Measurements from ENCODE around the gene BOLL.
"Not testable (repeated sequence)": the region's sequence is repeated elsewhere in the genome, so short reads cannot be mapped to it uniquely, and the experiment has no call there.

Gene BOLL, protein sequence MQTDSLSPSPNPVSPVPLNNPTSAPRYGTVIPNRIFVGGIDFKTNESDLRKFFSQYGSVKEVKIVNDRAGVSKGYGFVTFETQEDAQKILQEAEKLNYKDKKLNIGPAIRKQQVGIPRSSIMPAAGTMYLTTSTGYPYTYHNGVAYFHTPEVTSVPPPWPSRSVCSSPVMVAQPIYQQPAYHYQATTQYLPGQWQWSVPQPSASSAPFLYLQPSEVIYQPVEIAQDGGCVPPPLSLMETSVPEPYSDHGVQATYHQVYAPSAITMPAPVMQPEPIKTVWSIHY

DNA sequence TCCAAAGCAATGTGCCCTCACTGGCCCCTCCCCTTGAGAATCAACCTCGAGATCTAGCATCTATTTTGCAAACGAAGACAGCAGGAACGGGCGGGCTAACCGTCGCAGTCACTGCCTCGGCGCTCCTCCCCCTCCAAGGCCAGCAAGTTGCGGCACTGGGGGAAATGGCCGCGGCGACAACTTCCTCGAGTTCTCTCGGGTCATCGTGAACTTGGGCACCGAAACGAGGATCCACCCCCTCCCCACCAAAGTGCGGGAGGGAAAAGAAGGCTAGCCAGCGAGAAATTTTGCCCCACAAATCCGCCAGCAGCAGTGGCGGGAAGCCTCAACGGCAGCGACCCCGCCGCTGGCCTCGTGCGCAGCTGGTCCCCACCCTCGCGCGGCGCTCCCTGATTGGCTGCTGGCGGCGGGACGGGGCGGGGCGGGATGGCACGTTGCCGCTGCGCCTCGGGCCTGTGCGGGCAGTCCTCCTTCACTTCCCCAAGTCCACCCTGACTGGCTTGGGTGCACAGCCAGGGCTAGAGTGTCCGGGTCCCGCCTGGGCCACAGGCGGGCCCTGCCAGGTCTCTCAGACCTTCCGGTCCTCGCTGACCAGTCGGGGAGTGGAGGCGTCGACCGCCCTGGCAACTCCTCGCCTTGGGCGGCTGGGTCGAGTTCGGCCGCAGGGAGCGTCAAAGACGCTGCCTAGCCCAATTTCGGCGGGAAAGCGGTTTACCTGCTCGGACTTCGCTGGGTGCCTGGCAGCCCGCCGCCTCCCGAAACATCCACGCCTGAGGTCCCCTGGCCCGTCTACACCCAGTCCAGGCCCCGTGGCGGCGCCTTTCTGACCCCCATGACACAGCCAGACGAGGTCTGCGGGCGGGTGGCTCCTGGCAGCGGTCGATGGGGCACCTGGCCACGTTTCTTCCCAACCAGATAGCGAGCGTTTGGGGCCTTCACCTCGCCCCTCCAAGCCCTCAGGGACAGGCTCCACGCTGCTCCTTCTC lies at the start of gene BOLL:
Gene BOLL (minus strand): TSS at position 364 of the 986 bp plus-strand sequence. CDS start 3,469 bp downstream, outside the sequence.
- no peak for DNase-seq (ENCODE audit: low read depth)

DNA sequence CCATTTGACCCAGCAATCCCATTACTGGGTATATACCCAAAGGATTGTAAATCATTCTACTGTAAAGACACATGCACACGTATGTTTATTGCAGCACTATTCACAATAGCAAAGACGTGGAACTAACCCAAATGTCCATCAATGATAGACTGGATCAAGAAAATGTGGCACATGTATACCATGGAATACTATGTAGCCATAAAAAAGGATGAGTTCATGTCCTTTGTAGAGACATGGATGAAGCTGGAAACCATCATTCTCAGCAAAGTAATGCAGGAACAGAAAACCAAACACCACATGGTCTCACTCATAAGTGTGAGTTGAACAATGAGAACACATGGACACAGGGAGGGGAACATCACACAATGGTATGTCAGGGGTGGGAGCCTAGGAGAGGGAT lies 49.7 kb upstream of the BOLL start:
- not testable (repeated sequence) for DNase-seq (ENCODE audit: low read depth)

DNA sequence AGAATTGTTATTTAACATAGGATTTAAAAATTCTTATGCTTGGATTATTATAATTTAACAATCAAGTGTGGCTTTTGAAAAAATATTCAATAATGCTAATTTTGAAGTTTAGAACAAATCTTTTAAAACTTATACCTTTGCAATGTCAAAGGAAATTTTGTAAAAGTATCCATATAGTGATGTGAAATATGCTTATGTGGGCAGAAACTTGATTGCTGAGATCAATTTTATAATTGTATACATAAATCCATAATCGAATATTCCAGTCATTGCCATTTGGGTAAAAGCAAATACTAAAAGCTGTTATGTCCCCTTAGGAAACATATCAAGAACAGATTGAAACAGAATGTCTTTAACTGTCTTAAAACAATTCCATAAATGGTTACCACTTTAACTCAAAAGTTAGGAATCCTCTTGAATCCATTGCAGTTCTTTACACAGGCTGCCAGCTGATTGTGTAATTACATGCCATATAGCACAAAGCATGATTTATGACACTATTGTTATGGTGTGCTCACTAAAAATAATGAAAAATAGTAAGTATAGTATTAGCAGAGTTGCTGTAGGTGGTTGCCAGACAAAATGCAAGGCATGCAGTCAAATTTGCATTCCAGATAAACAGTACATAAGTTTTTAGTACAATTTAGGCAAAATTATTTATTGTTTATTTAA lies 43.5 kb upstream of the BOLL start:
- DNase-seq (ENCODE audit: low read depth): no peak

DNA sequence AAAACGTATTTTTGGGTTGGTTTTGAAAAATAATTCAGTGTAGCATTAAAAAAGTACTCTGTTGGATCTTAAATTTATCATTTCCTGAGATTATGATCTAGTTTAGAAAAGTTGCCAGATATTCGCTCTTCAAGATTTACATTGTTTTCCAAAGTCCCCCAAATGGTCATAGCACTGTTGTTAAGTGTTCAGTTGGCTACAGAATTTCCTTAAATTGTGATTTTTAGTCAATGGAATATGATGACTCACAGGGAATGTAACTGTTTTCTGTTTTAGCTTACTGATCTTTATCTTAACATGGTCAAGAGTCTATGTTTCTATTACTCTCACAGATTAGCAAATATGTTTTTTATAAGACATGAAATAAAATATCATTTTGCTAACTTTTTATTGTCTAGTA lies 42.5 kb upstream of the BOLL start:
- no peak for DNase-seq (ENCODE audit: low read depth)

DNA sequence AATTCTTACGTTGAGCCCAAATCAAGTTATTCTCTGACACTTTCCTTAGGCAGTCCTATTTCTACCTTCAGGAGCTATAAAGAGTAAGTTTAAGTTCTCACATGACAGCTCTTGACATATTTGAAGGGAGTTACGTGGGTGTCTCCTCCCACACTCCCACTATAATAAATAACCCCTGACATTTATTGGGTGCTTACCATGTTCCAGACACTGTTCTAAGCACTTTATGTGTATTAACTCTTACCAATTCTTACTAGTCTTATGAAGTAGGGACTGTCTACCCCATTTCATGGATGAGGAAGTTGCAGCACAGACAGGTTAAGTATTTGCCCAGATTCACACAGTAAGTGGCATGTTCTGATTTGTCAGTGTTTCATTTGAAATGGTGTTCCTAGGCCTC lies 37.2 kb upstream of the BOLL start:
- DNase-seq (ENCODE audit: low read depth): no peak

DNA sequence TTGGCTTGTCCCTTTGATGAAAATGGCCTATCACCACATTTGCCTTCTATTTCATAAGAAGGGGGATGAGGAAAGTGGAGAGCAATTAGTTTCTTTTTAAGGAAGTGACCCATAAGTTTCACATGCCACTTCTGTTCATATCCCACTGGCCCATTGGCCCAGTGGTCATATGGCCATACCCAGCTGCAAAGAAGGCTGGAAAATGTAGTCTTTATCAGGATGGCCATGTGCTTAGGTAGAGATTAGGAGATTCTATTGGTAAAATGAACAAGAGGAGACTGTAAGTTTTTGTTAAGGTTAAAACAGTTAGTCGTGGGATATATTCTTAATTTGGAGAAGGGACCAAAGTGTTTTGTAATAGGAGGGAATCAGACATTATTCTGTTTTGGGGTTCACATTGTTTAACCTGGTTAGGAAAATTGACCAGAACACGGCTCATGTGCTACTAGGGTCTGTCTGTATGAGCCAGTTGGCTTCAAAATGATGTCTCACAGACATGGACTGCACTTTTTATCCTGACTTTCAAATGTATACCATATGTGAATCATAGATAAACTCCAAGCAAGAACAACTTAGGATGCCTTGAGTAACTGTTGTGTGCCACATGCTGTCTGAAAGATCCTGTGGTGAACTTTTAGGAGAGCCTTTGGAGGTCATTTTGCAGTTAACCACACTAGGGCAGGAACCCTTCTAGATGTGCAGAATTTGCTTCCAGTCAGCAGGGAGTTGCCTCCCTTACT lies 36.6 kb upstream of the BOLL start:
- no peak for DNase-seq (ENCODE audit: low read depth)

DNA sequence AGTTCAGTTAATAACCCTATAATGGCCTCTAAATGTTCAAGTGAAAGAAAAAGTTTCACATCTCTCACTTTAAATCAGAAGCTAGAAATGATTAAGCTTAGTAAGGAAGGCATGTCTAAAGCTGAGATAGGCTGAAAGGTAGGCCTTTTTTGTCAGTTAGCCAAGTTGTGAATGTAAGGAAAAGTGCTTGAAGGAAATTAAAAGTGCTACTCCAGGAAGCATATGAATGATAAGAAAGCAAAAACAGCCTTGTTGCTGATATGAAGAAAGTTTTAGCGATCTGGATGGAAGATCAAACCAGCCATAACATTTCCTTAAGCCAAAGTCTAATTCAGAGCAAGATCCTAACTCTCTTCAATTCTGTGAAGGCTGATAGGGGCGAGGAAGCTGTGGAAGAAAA lies 29.4 kb upstream of the BOLL start:
- no peak for DNase-seq (ENCODE audit: low read depth)

DNA sequence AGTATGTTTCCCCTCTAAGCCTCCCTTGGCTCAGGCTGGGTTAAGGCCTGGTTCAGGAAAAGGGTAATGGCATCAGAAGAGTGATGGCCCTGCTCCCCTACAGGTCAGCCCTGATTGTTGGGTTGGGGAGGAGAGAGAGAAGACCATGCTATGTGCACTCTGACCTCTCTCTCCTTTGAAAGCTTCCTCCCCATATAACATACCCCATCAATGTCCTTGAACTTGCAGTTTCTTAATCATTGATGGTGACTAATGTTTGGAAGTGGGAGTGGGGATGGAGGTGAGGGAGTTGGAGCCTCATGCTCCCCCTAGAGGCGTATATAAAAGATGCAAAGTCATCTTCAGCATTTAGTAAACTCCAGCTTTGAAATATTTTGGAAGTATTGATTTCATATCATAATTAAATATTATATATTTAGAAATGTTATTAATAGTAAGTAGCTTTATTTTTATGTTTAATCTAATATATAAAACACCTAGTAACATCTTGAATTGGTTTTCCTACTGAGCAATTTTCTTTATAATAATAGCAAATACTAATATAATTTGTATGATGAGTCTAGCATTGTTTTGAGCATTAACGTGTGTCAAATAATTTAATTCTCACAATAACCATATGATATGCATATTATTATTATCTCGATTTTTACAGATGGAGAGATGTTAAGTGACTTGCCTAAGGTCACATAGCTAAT lies 28.1 kb upstream of the BOLL start:
- no peak for DNase-seq (ENCODE audit: low read depth)

DNA sequence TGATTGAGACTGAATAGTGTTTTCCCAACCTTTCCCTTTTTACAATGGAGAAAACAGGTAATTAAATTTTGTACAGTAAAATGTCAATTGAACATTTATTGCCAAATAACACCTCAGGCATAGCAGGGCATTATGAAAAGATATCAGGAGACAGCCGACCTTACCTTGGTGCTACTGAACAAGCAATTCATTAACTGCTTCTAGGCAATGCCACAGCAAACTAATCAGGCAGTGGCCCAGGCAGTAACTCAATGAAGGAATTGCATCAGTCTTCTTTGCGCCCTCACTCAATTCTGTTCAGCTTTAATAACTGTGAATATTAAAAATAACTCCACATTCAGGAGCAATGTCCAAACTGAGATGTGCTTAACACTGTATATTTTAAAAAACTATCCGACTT lies 25.4 kb upstream of the BOLL start:
- DNase-seq (ENCODE audit: low read depth): no peak

DNA sequence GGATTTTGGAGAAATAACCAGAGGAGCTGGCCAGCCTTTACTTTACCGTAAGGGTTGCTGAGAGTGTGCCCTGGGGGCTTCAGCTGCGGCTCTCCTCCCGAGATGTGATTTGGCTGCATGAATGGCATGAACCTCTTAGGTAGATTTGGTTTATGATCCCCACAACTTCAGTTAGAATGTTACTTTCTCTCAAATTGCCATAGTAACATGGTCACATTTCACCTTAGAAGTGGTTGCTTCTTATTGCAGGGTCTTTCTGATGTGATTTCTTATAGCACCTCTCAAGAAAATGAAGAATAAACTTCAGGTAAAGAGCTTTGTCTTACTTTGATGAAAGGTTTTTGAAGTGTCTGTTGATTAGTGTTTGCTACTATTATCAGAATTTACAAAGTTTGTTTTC lies 24.9 kb upstream of the BOLL start:
- DNase-seq (ENCODE audit: low read depth): no peak

DNA sequence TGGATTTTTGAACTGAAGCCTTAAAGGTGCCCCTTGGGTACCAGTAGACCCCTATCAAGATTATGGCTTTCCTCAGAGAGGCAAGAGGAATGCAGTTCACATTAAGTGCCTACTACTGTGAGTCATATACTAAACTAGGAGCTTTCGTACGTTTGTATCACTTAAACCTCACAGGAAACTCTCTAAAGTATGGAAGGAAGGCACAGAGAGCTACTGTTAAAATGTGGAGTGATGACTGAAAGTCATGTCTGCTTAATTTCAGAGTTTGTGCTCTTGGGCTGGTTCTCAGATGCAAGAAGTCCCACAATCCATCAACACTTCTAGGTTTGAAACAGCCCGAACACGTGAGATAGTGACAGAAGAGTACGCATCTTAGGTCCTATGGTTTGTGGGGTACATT lies 23.9 kb upstream of the BOLL start:
- no peak for DNase-seq (ENCODE audit: low read depth)

DNA sequence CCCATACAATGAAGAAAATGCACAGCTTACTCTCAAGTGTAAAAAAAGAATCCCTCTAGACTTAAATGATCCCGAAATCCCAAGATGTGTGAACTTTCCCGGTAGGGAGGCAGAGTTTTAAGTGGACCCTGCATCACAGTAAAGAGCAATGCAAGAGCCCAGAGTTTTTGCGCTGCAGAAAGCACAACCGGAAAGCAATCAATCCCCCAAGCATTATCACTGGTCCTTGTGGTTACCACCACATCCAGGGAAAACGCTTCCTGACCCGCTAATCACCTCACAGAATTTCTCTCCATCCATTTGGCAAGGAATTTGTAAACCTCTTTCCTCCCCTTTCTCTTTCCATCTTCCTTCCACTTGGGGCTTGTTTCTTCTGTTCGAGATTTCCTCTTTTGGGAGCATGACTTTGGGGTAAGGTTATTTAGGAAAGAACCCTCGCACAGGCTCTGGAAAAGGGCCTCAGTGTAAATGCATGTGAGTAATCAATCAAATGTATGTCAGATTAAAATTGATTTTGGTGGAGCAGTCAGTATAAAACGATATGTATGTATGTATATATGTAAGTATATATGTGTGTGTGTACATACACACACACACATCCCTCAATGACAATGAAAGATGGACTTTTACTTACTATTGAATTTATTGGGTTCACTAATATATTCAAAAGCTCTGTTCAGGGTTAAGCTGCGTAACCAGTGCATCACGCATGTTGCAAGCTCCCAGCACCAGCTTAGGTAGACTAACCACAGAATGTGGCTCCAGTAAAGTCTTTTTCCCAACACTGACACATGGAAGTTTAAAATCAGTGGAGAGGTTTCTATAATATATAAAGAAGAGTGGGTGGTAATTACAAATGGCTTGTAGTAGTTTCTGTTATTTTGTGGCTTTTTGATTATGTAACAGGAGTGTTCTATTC lies 20.9 kb upstream of the BOLL start:
- DNase-seq (ENCODE audit: low read depth): no peak

DNA sequence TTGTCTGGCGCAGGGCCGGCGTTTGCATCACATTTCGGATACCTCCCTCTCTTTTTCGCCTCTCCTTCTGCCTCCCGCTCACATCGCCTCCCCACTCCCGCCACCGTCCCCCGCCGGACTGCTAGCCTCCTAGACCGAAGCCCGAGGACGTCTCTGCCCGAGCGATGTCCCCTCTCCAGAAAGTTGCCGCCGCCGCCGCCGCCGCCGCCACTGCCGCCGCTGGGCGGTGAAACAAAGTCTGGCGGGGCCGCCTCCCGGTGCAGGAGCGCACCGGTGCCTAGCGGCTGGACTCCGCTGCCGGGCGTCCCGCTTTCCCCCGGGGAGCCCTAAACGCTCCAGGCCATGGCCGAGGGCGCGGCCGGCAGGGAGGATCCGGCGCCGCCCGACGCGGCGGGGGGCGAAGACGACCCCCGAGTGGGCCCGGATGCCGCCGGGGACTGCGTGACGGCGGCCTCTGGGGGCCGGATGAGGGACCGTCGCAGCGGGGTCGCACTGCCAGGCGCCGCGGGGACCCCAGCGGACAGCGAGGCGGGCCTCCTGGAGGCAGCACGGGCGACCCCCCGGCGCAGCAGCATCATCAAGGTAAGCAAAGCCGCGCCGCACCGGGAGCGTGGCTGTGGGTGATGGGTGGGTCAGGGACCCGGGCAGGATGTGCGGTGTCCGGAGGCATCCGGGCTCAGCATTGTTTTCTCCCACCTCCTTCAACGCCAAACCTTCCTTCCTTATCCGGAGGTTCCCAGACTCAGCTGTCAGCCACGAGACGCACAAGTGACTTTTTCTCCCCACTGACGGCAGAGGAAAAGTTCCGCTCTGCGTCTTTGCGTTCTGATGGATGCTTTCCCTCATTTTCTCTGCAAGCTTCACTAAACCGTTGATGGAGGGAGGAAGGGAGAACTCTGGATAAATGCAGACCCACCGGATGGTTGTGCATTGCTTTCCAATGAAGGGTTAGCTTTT lies 19.9 kb upstream of the BOLL start:
- no peak for DNase-seq (ENCODE audit: low read depth)

DNA sequence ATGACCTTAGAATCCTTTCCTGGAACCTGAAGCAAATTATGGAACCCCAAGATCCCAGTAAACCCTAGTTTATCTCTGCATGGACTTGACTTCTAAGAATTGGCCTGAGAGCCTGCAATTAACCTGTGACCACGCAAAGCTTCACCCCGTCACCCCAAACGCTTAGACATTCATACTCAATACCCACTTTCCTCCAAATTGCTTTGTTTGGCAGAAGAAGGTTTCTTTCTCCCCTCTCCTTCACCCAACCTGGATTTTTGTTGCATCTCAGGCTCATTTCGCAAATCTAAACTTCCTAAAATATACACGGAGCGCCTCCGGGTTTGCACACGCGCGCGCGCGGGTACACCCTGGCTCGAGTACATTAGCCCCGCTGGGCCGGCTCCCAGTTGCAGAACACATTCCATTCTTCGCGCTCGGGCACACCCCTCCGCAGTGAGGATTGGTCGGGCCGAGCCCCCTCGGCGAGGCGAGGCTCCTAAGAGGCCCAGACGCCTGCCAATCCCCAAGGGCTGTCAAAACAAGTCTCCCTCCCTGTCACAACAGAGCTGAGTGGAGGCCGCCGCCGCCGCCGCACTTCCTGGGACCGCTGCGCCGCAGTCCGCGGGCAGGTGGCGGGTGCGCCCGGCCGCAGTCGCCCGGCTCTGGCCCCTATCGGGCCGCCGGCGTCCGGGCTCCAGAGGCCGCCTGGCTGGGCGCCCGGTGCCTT lies 19.1 kb upstream of the BOLL start, which contains the start of gene PLCL1:
Gene PLCL1 (plus strand): TSS at position 545 of the 709 bp plus-strand sequence.
- DNase-seq (ENCODE audit: low read depth): peak; percentile 84

DNA sequence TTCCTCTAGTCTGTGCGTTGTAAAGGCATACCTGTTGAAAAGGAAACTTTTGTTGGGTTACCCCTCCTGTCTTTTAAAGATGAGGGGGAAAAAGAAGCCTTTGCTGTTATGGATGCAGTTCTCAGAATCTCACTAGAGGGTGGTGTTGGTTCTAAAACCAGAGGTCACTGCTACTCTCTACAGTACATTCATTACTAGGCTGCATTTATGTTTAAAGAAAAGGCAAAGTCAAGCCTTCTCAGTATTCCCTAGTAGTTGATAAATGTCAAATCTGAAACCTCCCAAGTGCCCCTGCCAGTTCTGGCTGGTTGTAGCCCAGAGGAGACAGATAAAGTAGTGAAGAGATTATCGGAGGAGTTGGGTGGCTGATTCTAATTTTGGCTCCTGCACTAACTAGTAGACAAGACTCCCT lies 17.9 kb upstream of the BOLL start:
- DNase-seq (ENCODE audit: low read depth): no peak

DNA sequence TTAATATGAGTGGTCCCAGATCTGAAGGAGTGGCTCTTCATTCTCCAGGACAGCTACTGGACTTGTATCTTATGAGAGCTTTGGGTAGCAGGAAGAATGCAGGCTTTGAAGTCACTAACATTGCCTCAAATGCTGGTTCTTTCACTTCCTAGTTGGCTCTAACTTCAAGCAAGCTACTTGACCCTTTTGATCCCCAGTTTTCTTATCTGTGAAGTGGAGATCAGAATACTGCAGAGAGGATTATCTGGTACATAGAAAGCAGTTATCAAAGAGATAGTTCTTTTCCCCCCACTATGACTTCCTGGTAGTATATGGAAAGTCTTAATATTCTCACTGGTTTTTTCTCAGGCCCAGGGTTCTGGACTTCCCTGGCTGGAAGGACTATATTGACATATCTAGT lies 15.9 kb upstream of the BOLL start:
- DNase-seq (ENCODE audit: low read depth): no peak

DNA sequence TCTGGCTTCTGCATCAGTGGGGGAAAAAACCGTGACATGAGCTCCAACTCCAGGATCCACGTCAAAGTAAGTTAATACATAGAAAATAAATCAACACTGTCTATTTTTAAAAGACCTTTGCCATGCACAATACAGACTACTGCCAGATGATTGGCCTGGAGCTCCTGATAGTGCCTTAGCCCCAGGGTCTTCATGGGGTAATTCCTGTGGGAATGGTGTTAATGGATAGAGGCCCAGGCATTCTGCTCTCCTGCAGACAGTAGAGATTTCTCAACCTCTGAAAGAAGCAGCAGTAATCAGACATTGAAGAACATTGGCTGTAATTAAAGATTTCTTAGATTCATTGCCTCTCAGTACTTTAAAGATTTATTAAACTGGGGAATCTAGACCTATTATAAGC lies 15.0 kb upstream of the BOLL start:
- DNase-seq (ENCODE audit: low read depth): no peak

DNA sequence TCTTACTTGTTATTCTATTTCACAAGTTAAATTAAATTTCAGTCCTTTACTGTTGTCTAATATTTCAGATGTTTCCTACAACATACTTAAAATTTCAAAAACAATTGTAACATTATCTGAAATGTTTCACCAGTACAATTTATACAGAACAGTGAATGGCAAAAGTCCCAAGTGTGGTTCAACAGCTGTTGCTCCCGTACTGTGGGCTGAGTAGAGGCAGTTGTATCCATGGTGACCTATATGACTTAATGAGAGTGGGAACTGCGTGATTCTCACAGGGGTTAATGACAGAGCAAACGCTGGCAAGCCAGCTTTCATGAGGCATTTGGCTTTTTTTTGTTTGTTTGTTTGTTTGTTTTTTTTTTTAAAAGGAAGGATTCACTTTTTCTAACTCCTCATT lies 13.9 kb upstream of the BOLL start:
- no peak for DNase-seq (ENCODE audit: low read depth)

Measured in activated T-helper 1 cell treated with Interleukin-2 at 50 U/mL for 16 hours (primary cell).